ENCODE results near the gene RIC8A.

The RIC8A gene

DNA sequence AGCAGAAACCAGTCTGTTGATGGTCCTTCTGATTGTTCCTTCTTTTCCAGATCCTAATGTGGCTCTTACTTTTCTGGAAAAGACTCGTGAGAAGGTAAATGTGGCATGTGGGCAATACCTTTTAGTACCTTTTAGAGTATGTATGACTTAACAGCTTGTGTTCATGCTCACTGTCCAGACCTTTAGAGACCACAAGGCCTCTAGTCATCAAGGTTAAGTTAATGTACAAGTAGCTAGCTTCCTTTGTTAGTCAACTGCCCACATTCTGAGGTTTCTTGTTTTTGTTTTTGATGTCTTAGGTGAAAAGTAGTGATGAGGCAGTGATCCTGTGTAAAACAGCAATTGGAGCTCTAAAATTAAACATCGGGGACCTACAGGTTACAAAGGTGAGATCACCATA, 36.9 kb downstream of the RIC8A start:
- Histone ChIP-seq H3K27ac (ENCODE audit: low read depth, low read length) (no peak overlapping the region), H3K4me1 (ENCODE audit: control insufficient read depth in 1 of 2, insufficient read depth in 2 of 2, low read length in 2 of 2) (no peaks in the 10 kb centered on the region), H3K4me3 (ENCODE audit: low read depth in 1 of 2, low read length in 2 of 2) (no peak overlapping the region), H3K36me3 (ENCODE audit: control insufficient read depth in 1 of 2, insufficient read depth in 2 of 2, low read length in 2 of 2) (peaks cover 21 to 82% of the 10 kb centered on the region in 2 donors), H3K9ac (ENCODE audit: low read depth in 1 of 2, low read length in 2 of 2) (no peak overlapping the region), H3K9me3 (ENCODE audit: control insufficient read depth in 1 of 2, low read length in 2 of 2) (no peaks in the 10 kb centered on the region), H3K27me3 (ENCODE audit: control insufficient read depth in 1 of 2, insufficient read depth in 2 of 2, low read length in 2 of 2) (no peaks in the 10 kb centered on the region)

- H3K27ac ChIP-seq (ENCODE audit: low read depth, low read length), result no peak overlapping the region
- H3K9me3 ChIP-seq (ENCODE audit: control insufficient read depth in 1 of 2, low read length in 2 of 2), result no peaks in the 10 kb centered on the region
- H3K4me3 ChIP-seq (ENCODE audit: low read depth in 1 of 2, low read length in 2 of 2), result no peak overlapping the region
- no peaks in the 10 kb centered on the region for H3K27me3 ChIP-seq (ENCODE audit: control insufficient read depth in 1 of 2, insufficient read depth in 2 of 2, low read length in 2 of 2)
- H3K9ac ChIP-seq (ENCODE audit: low read depth in 1 of 2, low read length in 2 of 2), result no peak overlapping the region
- H3K4me1 ChIP-seq (ENCODE audit: control insufficient read depth in 1 of 2, insufficient read depth in 2 of 2, low read length in 2 of 2), result no peaks in the 10 kb centered on the region
- peaks cover 40 to 93% of the 10 kb centered on the region in 2 donors for H3K36me3 ChIP-seq (ENCODE audit: control insufficient read depth in 1 of 2, insufficient read depth in 2 of 2, low read length in 2 of 2)
Measured at GRCh38 chr11:249062-249461, 41.6 kb downstream of the RIC8A start.

DNA sequence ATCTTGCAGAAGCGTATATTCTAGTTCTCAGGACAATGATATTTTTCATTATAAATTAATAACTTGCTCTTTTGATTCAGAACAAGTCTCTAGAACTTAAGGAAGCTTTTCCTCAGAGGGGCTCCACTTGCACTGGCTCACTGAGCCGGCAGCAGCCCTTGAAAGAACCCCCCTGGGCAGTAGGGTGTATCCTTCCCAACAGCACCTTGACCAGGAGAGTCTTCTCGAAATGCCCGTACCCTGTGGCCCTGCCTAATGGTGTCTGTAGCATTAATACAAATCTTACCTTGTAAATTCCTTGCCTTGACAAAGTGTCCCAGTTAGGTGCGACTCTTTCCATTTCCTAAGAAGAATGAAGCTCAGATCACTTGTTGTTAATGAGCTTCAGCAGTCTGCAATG, 42.8 kb downstream of the RIC8A start:
- Histone ChIP-seq H3K36me3 (ENCODE audit: control insufficient read depth in 1 of 2, insufficient read depth in 2 of 2, low read length in 2 of 2) (peaks cover 36 to 82% of the 10 kb centered on the region in 2 donors), H3K27ac (ENCODE audit: low read depth, low read length) (no peak overlapping the region), H3K9ac (ENCODE audit: low read depth in 1 of 2, low read length in 2 of 2) (no peak overlapping the region), H3K9me3 (ENCODE audit: control insufficient read depth in 1 of 2, low read length in 2 of 2) (no peaks in the 10 kb centered on the region), H3K4me3 (ENCODE audit: low read depth in 1 of 2, low read length in 2 of 2) (no peak overlapping the region), H3K4me1 (ENCODE audit: control insufficient read depth in 1 of 2, insufficient read depth in 2 of 2, low read length in 2 of 2) (no peaks in the 10 kb centered on the region), H3K27me3 (ENCODE audit: control insufficient read depth in 1 of 2, insufficient read depth in 2 of 2, low read length in 2 of 2) (no peaks in the 10 kb centered on the region)

DNA sequence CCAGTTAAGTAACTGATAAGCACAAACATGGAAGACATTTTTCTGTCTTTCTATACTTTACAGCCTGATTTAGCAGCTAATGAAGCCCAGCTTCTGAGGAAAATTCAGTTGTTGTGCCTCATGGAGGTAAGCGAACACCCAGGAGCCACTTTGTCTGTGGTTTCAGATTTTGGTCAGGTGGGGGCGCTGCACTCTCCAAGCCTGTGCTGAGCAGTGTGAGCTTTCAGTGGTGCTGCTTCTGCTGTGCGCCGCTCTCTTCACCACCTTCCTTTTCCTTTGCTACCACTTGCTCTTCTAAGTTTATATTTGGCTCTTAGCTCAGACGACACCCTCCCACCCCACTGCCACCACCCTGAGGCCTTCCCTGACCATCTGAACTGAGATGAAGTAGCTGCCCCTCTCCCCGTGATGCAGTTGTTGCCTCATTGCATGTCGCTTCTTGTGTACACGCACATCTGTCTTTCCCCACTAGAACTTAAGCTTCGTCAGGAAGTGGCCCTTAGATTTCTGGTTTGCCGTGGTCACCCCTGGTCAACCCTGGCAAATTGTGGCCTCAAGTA, 43.3 kb downstream of the RIC8A start:
- Histone ChIP-seq H3K9me3 (ENCODE audit: control insufficient read depth in 1 of 2, low read length in 2 of 2) (no peaks in the 10 kb centered on the region), H3K27me3 (ENCODE audit: control insufficient read depth in 1 of 2, insufficient read depth in 2 of 2, low read length in 2 of 2) (no peaks in the 10 kb centered on the region), H3K4me1 (ENCODE audit: control insufficient read depth in 1 of 2, insufficient read depth in 2 of 2, low read length in 2 of 2) (no peaks in the 10 kb centered on the region), H3K4me3 (ENCODE audit: low read depth in 1 of 2, low read length in 2 of 2) (no peak overlapping the region), H3K9ac (ENCODE audit: low read depth in 1 of 2, low read length in 2 of 2) (no peak overlapping the region), H3K36me3 (ENCODE audit: control insufficient read depth in 1 of 2, insufficient read depth in 2 of 2, low read length in 2 of 2) (peaks cover 34 to 77% of the 10 kb centered on the region in 2 donors), H3K27ac (ENCODE audit: low read depth, low read length) (no peak overlapping the region)

DNA sequence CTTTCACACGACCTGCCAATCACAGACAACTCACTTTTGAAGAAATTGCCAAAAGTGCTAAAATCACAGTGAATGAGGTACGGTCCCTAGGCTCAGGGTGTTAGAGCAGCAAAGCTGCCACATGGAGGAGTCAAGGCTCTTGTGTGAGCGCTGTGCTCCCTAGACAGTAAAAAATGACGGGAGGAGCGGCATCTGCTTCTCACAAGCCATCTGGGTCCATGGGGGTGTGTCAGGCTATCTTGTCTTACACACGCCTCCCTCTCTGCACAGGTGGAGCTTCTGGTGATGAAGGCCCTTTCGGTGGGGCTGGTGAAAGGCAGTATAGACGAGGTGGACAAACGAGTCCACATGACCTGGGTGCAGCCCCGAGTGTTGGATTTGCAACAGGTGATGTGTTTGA, 44.0 kb downstream of the RIC8A start:
- H3K36me3 ChIP-seq (ENCODE audit: control insufficient read depth in 1 of 2, insufficient read depth in 2 of 2, low read length in 2 of 2), result peaks cover 32 to 70% of the 10 kb centered on the region in 2 donors
- H3K27me3 ChIP-seq (ENCODE audit: control insufficient read depth in 1 of 2, insufficient read depth in 2 of 2, low read length in 2 of 2), result no peaks in the 10 kb centered on the region
- no peak overlapping the region for H3K4me3 ChIP-seq (ENCODE audit: low read depth in 1 of 2, low read length in 2 of 2)

DNA sequence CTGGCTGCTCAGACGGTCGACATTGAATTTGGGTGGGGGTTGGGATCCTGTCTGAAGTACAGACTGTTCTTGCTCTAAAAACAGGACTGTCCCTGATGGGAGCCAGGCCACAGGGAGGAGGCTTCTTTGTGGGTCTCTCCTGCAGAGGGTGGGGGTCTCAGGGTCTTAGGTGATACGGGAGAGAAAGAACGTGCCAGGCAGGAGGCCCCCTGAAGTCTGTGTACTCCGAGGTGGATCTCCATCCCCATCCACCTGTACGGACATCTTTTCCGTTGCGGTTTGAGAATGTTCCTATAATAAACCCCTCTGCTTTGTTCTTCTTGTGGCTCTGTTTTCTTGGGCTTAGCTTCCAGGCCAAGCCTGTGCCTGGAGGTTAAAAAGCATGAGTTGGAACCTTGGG, 45.2 kb downstream of the RIC8A start:
- H3K27ac ChIP-seq (ENCODE audit: low read depth, low read length), result no peak overlapping the region
- H3K4me3 ChIP-seq (ENCODE audit: low read depth in 1 of 2, low read length in 2 of 2), result no peak overlapping the region
- no peaks in the 10 kb centered on the region for H3K27me3 ChIP-seq (ENCODE audit: control insufficient read depth in 1 of 2, insufficient read depth in 2 of 2, low read length in 2 of 2)
- peaks cover 32 to 58% of the 10 kb centered on the region in 2 donors for H3K36me3 ChIP-seq (ENCODE audit: control insufficient read depth in 1 of 2, insufficient read depth in 2 of 2, low read length in 2 of 2)
- H3K4me1 ChIP-seq (ENCODE audit: control insufficient read depth in 1 of 2, insufficient read depth in 2 of 2, low read length in 2 of 2), result no peaks in the 10 kb centered on the region
- no peak overlapping the region for H3K9ac ChIP-seq (ENCODE audit: low read depth in 1 of 2, low read length in 2 of 2)
- H3K9me3 ChIP-seq (ENCODE audit: control insufficient read depth in 1 of 2, low read length in 2 of 2), result no peaks in the 10 kb centered on the region

More for the DNA sequence above, 44.0 kb downstream of the RIC8A start:
- H3K4me1 ChIP-seq (ENCODE audit: control insufficient read depth in 1 of 2, insufficient read depth in 2 of 2, low read length in 2 of 2), result no peaks in the 10 kb centered on the region
- no peaks in the 10 kb centered on the region for H3K9me3 ChIP-seq (ENCODE audit: control insufficient read depth in 1 of 2, low read length in 2 of 2)
- no peak overlapping the region for H3K27ac ChIP-seq (ENCODE audit: low read depth, low read length)
- H3K9ac ChIP-seq (ENCODE audit: low read depth in 1 of 2, low read length in 2 of 2), result no peak overlapping the region

GRCh38 chr11:253160-253885, 45.8 kb downstream of the RIC8A start:
- Histone ChIP-seq H3K9ac (ENCODE audit: low read depth in 1 of 2, low read length in 2 of 2) (no peak overlapping the region), H3K36me3 (ENCODE audit: control insufficient read depth in 1 of 2, insufficient read depth in 2 of 2, low read length in 2 of 2) (peaks cover 32 to 52% of the 10 kb centered on the region in 2 donors)

GRCh38 chr11:253886-254270, 46.4 kb downstream of the RIC8A start:
- H3K4me3 ChIP-seq (ENCODE audit: low read depth in 1 of 2, low read length in 2 of 2), result no peak overlapping the region
- H3K36me3 ChIP-seq (ENCODE audit: control insufficient read depth in 1 of 2, insufficient read depth in 2 of 2, low read length in 2 of 2), result peaks cover 30 to 46% of the 10 kb centered on the region in 2 donors
- H3K9ac ChIP-seq (ENCODE audit: low read depth in 1 of 2, low read length in 2 of 2), result no peak overlapping the region

More at GRCh38 chr11:253160-253885, 45.8 kb downstream of the RIC8A start:
- H3K27me3 ChIP-seq (ENCODE audit: control insufficient read depth in 1 of 2, insufficient read depth in 2 of 2, low read length in 2 of 2), result no peaks in the 10 kb centered on the region
- H3K9me3 ChIP-seq (ENCODE audit: control insufficient read depth in 1 of 2, low read length in 2 of 2), result no peaks in the 10 kb centered on the region
- H3K4me1 ChIP-seq (ENCODE audit: control insufficient read depth in 1 of 2, insufficient read depth in 2 of 2, low read length in 2 of 2), result no peaks in the 10 kb centered on the region
- H3K4me3 ChIP-seq (ENCODE audit: low read depth in 1 of 2, low read length in 2 of 2), result no peak overlapping the region
- no peak overlapping the region for H3K27ac ChIP-seq (ENCODE audit: low read depth, low read length)

DNA sequence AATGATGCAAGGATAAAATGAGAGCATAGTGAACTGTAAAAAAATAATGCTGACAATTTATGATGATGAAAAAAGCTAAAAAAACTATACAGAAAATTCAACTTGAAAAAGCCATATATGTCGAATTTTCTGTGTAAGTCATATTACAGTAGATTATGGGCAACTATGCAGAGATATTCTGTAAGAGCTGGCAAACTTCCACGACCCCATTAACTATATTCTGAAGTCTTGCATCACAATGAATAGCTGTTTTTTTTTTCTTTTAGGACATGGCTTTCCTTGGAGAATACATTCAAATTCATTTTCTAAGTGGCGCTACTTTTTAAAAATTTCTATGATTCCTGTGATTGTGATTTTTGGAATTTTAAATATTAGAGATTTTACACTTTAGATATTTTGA, 47.7 kb downstream of the RIC8A start:
- no peaks in the 10 kb centered on the region for H3K9me3 ChIP-seq (ENCODE audit: control insufficient read depth in 1 of 2, low read length in 2 of 2)
- H3K27me3 ChIP-seq (ENCODE audit: control insufficient read depth in 1 of 2, insufficient read depth in 2 of 2, low read length in 2 of 2), result no peaks in the 10 kb centered on the region
- H3K36me3 ChIP-seq (ENCODE audit: control insufficient read depth in 1 of 2, insufficient read depth in 2 of 2, low read length in 2 of 2), result peaks cover 23 to 35% of the 10 kb centered on the region in 2 donors
- H3K4me1 ChIP-seq (ENCODE audit: control insufficient read depth in 1 of 2, insufficient read depth in 2 of 2, low read length in 2 of 2), result no peaks in the 10 kb centered on the region
- H3K27ac ChIP-seq (ENCODE audit: low read depth, low read length), result no peak overlapping the region
- H3K9ac ChIP-seq (ENCODE audit: low read depth in 1 of 2, low read length in 2 of 2), result no peak overlapping the region
- no peak overlapping the region for H3K4me3 ChIP-seq (ENCODE audit: low read depth in 1 of 2, low read length in 2 of 2)

More at GRCh38 chr11:253886-254270, 46.4 kb downstream of the RIC8A start:
- H3K9me3 ChIP-seq (ENCODE audit: control insufficient read depth in 1 of 2, low read length in 2 of 2), result no peaks in the 10 kb centered on the region
- no peaks in the 10 kb centered on the region for H3K27me3 ChIP-seq (ENCODE audit: control insufficient read depth in 1 of 2, insufficient read depth in 2 of 2, low read length in 2 of 2)
- no peak overlapping the region for H3K27ac ChIP-seq (ENCODE audit: low read depth, low read length)
- no peaks in the 10 kb centered on the region for H3K4me1 ChIP-seq (ENCODE audit: control insufficient read depth in 1 of 2, insufficient read depth in 2 of 2, low read length in 2 of 2)

DNA sequence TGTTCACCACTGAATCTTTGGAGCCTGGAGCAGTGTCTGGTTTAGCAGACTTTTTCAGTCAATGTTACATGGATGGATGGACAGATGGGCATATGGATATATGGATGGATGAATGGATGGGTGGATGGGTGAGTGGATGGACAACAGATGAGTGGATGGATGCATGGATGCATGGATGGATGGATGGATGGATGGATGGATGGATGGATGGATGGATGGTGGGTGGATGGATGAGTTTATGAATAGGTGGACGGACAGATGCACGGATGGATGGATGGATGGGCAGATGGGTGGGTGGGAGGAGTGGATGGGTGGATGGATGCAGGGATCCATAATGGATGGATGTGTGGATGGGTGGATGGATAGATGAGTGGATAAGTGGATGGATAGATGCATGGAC, 48.3 kb downstream of the RIC8A start:
- Histone ChIP-seq H3K4me1 (ENCODE audit: control insufficient read depth in 1 of 2, insufficient read depth in 2 of 2, low read length in 2 of 2) (no peaks in the 10 kb centered on the region), H3K4me3 (ENCODE audit: low read depth in 1 of 2, low read length in 2 of 2) (no peak overlapping the region), H3K27ac (ENCODE audit: low read depth, low read length) (no peak overlapping the region), H3K9me3 (ENCODE audit: control insufficient read depth in 1 of 2, low read length in 2 of 2) (no peaks in the 10 kb centered on the region), H3K36me3 (ENCODE audit: control insufficient read depth in 1 of 2, insufficient read depth in 2 of 2, low read length in 2 of 2) (peaks cover 21 to 29% of the 10 kb centered on the region in 2 donors), H3K9ac (ENCODE audit: low read depth in 1 of 2, low read length in 2 of 2) (no peak overlapping the region), H3K27me3 (ENCODE audit: control insufficient read depth in 1 of 2, insufficient read depth in 2 of 2, low read length in 2 of 2) (no peaks in the 10 kb centered on the region)
